NCI-H446 (cell line): ENCODE data around the gene RDH8.
"Not testable (repeated sequence)": the region's sequence is repeated elsewhere in the genome, so short reads cannot be mapped to it uniquely, and the experiment has no call there.

Experiments used
- DNase-seq, 2 experiments: peaks; one replicate each; lab custom pipeline; 2025; lab: John Stamatoyannopoulos, UW

RDH8 gene

GRCh38 chr19:10005632-10006334, 7.5 kb upstream of the RDH8 start:
- DNase-seq, result no peak

GRCh38 chr19:10006335-10006708, 7.0 kb upstream of the RDH8 start:
- DNase-seq, result no peak

- DNase-seq, result no peak
Measured at GRCh38 chr19:10006752-10007323, 6.4 kb upstream of the RDH8 start.

GRCh38 chr19:10007371-10008183, 5.7 kb upstream of the RDH8 start:
- DNase-seq, result no peak

- DNase-seq, result no peak
Measured at GRCh38 chr19:10008184-10008765, 5.0 kb upstream of the RDH8 start.

GRCh38 chr19:10009714-10010224, 3.5 kb upstream of the RDH8 start:
- DNase-seq, result no peak

GRCh38 chr19:10010247-10010691, 3.0 kb upstream of the RDH8 start, which contains the start of gene COL5A3:
Gene COL5A3, minus strand, starts transcription at chr19:10010504. Its CDS starts 119 bp downstream, at chr19:10010385.
- no peak for DNase-seq

- no peak for DNase-seq
Measured at GRCh38 chr19:10010939-10011338, 2.3 kb upstream of the RDH8 start.

GRCh38 chr19:10011974-10012373, 1.3 kb upstream of the RDH8 start:
- no peak for DNase-seq

- DNase-seq, result no peak
Measured at GRCh38 chr19:10013834-10014618, 743 bp downstream of the RDH8 start.

- no peak for DNase-seq
Measured at GRCh38 chr19:10018263-10018662, 5.0 kb downstream of the RDH8 start.

- DNase-seq, result no peak
Measured at GRCh38 chr19:10018786-10019185, 5.5 kb downstream of the RDH8 start.

GRCh38 chr19:10019246-10019645, 6.0 kb downstream of the RDH8 start:
- no peak for DNase-seq

GRCh38 chr19:10020851-10021250, 7.6 kb downstream of the RDH8 start:
- no peak for DNase-seq

- DNase-seq, result no peak
Measured at GRCh38 chr19:10021446-10021845, 8.2 kb downstream of the RDH8 start.

- DNase-seq, result no peak
Measured at GRCh38 chr19:10021863-10022262, 8.6 kb downstream of the RDH8 start.

- DNase-seq, result not testable (repeated sequence)
Measured at GRCh38 chr19:10023096-10023495, 9.8 kb downstream of the RDH8 start.

GRCh38 chr19:10026744-10027143, 13.5 kb downstream of the RDH8 start:
- no peak for DNase-seq

GRCh38 chr19:10027158-10027997, 14.1 kb downstream of the RDH8 start:
- peak; percentile 80 to 95 for DNase-seq

- no peak for DNase-seq
Measured at GRCh38 chr19:10033614-10034013, 20.3 kb downstream of the RDH8 start.
